GM06990 (cell line): Measurements from ENCODE around the gene ANKRD60.

ENCODE experiments used
- DNase-seq: peaks from one replicate; pipeline ENCODE4 v3.0.0-alpha.2; 2011; ENCODE audit not compliant: insufficient read length; ENCODE audit errors: extremely low read depth
- H3K27me3 ChIP-seq: replicated peaks from 2 replicates; pipeline ENCODE4 v1.6.0; 2011; ENCODE audit warnings: low read length; ENCODE audit not compliant: control insufficient read depth, insufficient read depth
- H3K36me3 ChIP-seq: 2 replicates; pipeline ENCODE4 v1.5.1; 2011; ENCODE audit warnings: low read length; ENCODE audit not compliant: control insufficient read depth, insufficient read depth
- H3K4me3 ChIP-seq: replicated peaks from 2 replicates; pipeline ENCODE4 v1.5.1; 2011; ENCODE audit warnings: low read depth, mild to moderate bottlenecking, control low read depth, low read length
- TF ChIP-seq, protein P1 (sequence below): IDR thresholded peaks from 2 replicates; pipeline ENCODE4 v1.5.1; 2011; ENCODE audit warnings: low read length, control low read depth, mild to moderate bottlenecking, inconsistent platforms; ENCODE audit not compliant: insufficient read depth, poor library complexity, severe bottlenecking

Gene ANKRD60

DNA sequence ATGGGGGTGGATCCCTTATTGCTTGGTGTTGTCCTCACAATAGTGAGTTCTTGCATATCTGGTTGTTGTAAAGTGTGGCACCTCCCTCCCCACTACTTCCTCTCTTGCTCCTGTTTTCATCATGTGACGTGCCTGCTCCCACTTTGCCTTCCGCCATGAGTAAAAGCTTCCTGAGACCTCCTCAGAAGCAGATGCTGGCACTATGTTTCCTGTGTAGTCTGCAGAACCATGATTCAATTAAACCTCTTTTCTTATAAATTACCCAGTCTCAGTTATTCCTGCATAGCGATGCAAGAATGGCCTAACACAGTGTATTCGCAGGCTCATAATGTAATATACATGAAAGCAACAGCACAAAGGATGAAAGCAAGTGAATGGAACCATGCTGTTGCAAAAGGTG is 28.4 kb upstream of the ANKRD60 start:
- no peaks in the 10 kb centered on the region for H3K27me3 ChIP-seq
- TF ChIP-seq, protein P1, sequence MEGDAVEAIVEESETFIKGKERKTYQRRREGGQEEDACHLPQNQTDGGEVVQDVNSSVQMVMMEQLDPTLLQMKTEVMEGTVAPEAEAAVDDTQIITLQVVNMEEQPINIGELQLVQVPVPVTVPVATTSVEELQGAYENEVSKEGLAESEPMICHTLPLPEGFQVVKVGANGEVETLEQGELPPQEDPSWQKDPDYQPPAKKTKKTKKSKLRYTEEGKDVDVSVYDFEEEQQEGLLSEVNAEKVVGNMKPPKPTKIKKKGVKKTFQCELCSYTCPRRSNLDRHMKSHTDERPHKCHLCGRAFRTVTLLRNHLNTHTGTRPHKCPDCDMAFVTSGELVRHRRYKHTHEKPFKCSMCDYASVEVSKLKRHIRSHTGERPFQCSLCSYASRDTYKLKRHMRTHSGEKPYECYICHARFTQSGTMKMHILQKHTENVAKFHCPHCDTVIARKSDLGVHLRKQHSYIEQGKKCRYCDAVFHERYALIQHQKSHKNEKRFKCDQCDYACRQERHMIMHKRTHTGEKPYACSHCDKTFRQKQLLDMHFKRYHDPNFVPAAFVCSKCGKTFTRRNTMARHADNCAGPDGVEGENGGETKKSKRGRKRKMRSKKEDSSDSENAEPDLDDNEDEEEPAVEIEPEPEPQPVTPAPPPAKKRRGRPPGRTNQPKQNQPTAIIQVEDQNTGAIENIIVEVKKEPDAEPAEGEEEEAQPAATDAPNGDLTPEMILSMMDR = no peak
- DNase-seq = no peak
- H3K36me3 ChIP-seq = no peaks in the 10 kb centered on the region; the same call in 1 of the 2 replicates
- no peak overlapping the region for H3K4me3 ChIP-seq

DNA sequence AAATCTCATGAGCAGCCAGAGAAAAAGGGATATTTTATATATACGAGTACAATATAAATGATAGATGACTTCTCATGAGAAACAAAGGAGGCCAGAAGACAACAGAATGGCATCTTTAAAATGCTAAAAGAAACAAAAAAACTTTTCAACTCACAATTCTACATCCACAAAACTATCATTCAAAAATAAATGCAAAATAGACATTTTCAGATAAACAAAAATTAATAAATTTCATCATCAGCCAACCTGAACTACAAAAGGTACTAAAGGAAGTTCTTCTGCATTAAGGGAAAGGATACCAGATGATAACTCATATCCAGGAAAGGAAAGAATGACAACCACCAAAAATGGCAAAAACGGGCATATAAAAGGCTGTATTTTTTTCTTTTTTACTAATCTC is 27.9 kb upstream of the ANKRD60 start:
- H3K4me3 ChIP-seq = no peak overlapping the region
- H3K36me3 ChIP-seq = no peaks in the 10 kb centered on the region; the same call in 1 of the 2 replicates
- no peak for DNase-seq
- no peaks in the 10 kb centered on the region for H3K27me3 ChIP-seq
- TF ChIP-seq, protein P1 = no peak

DNA sequence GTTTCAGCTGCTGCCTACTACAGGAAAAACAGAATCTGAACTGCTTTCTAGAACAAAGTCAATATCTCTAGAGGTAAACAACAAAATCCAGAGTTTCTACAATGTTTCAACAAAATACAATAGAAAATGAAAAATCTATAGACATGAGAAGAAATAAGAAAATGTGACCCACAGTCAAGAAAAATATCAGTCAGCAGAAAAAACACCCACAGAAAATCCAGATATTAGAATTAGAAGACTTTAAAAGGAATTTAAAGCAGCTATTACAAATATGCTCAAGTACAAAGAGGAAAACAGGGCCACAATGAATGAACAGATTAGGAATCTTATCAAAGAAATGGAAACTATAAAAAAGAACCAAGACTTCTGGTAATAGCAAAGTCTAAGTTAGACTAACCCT is 26.4 kb upstream of the ANKRD60 start:
- H3K4me3 ChIP-seq = no peak overlapping the region
- TF ChIP-seq, protein P1 = no peak
- no peaks in the 10 kb centered on the region for H3K36me3 ChIP-seq
- no peaks in the 10 kb centered on the region for H3K27me3 ChIP-seq
- DNase-seq = no peak

DNA sequence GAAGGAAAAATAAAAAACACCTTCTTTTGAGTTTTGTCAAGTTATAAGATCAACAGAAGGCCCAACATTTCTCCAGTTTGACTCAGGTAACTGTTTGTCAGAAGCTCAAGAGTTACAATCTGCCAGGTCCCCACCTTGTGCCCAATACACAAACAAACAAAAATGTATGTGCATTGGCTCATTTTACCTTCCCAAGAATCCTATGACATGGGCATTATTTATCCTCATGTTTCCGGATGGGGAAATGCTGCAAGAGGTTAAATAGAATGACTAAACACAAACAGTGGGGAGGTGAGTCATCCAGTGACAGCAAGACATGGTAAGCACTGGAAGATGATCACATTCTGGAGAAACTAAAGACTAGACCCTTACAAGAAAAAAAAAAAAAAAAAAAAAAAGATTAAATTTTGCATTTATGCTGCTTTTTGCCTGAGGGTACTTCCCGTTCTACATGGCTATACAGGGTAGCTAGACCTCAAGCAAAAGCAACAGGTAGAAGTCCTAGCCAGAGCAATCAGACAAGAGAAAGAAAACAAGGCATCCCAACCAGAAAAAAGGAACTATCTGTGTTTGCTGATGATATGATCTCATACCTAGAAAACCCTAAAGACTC is 23.6 kb upstream of the ANKRD60 start:
- TF ChIP-seq, protein P1 = no peak
- Histone ChIP-seq H3K27me3 (no peaks in the 10 kb centered on the region), H3K36me3 (peaks cover 1% of the 10 kb centered on the region; the same call in 1 of the 2 replicates), H3K4me3 (no peak overlapping the region)
- DNase-seq = no peak

DNA sequence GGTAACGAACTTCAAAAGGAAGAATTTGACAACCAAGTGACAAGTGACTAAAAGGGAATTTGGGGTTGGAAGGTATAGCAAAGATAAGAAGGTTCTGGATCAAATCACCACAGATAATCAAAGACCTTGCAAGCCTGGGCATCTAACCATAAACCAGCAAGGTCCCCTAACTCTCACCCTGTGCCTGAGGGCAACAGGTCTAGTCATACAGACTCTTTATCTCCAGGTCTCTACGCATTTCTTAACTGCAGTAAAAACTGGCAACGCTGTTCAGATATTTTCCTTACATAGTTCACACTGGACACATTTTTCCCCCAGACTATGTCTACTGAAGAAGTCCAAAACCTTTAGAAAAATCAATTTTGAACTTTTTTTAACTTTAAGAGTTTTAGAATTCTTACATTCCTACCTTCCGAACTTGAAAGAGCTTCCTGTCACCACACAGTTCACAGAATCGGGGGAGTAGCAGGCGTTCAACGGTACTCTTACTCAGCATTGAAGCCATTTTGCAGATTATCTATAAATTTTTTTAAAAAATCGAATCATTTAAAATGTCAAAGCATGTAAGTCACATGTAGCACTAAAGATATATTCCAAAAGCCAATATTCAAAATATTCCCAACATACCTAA is 23.0 kb upstream of the ANKRD60 start:
- DNase-seq = no peak
- Histone ChIP-seq H3K36me3 (peaks cover 1% of the 10 kb centered on the region; the same call in 1 of the 2 replicates), H3K27me3 (no peaks in the 10 kb centered on the region), H3K4me3 (no peak overlapping the region)
- TF ChIP-seq, protein P1 = no peak
